Articular chondrocyte of knee joint (primary cell): ENCODE measurements around the gene DDX42. TPM values are rescaled to one million over a fixed set of nuclear protein-coding genes. Genes with fewer than 3 reads are reported as not detected.

Source experiments
- total RNA-seq: library from RNA; depleted of rRNA; stranded (reverse); fragments of >200 nt; gene quantifications from 2 replicates; pipeline ENCODE4 v1.2.3, GENCODE V29; 2012

DDX42 gene, protein sequence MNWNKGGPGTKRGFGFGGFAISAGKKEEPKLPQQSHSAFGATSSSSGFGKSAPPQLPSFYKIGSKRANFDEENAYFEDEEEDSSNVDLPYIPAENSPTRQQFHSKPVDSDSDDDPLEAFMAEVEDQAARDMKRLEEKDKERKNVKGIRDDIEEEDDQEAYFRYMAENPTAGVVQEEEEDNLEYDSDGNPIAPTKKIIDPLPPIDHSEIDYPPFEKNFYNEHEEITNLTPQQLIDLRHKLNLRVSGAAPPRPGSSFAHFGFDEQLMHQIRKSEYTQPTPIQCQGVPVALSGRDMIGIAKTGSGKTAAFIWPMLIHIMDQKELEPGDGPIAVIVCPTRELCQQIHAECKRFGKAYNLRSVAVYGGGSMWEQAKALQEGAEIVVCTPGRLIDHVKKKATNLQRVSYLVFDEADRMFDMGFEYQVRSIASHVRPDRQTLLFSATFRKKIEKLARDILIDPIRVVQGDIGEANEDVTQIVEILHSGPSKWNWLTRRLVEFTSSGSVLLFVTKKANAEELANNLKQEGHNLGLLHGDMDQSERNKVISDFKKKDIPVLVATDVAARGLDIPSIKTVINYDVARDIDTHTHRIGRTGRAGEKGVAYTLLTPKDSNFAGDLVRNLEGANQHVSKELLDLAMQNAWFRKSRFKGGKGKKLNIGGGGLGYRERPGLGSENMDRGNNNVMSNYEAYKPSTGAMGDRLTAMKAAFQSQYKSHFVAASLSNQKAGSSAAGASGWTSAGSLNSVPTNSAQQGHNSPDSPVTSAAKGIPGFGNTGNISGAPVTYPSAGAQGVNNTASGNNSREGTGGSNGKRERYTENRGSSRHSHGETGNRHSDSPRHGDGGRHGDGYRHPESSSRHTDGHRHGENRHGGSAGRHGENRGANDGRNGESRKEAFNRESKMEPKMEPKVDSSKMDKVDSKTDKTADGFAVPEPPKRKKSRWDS
- total RNA-seq: 79.3 and 89.4 TPM in 2 replicates

DNA sequence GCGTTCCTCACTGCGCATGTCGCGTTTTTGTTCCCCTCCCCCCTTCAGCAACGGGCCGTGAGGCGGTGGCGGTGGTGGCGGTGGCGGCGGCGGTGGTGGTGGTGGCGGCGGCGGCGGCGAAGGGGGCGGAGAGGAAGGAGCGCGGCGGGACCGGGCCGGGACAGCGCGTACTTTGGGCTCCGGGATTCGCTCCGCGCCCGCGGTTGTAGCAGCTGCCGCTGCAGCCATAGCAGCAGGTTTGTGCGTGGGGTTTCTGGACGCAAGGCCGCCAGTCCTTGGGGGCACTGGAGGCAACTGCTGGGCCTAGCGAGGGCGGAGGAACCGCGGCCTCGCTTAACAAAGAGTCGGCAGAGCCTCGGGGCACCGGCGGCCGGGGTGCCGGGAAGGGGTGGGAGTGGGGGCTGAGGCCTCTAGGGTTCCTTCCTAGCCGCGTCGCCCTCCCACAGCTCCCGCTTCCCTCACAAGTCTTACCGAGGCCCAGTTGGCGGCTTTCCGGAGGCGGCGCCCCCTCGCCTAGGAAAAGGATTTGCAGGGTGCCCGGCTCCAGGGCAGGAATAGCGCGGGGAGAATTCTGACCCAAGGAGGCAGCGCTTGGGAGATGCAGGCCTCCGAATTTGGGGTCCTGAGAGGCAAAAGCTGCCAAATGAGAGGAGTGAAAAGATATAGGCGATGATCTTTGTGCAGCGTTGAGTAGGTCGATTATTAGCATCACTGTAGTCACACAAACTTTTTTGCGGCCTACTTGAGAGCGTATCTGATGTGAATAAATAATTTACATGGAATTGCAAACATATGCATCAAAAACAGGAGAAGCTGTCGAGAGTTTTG lies at the start of gene DDX42:
TSS of gene DDX42 (plus strand) at position 30 of the 828 bp plus-strand sequence. CDS start 12,880 bp downstream, outside the sequence.

DNA sequence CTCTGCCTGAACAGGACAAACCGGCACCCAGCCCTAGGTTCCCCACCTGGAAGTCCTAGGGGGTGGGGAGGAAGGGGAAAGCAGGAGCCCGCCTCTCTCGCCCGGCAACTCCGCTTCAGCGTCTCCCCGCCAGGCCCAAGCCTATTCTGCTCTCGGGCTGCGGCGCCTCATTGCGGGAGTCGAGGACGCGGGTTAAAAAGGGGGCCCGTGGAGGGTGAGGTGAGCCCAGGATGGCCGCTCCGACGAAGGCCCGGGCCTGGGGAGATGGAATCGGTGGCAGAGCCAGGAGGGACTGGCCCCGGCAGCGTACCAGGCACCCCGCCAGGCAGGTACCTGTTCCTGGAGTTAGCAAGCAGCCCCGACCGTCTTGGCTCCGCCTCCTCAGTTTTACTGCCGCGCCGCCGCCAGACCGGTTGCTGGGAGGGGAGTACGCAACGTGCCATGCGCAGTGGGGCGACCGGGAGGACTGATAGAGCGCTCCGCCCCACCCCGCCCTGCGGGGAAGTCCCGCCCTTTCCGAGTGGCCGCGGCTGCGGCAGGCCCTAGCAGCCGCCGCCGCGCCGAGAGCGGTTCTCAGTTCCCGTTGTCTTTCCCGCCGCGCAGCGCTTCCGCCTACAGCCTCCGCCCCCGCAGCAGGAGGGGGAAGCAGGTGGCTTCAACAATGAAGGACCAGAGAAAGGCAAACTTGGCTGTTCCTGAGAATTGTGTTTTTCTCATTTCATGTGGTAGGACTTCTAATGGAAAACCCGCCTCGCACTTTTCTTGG lies 32.4 kb upstream of the DDX42 start, which contains the start of gene STRADA:
TSS of gene STRADA (minus strand) at position 392 of the 766 bp plus-strand sequence. CDS start 13,430 bp downstream, outside the sequence.

DNA sequence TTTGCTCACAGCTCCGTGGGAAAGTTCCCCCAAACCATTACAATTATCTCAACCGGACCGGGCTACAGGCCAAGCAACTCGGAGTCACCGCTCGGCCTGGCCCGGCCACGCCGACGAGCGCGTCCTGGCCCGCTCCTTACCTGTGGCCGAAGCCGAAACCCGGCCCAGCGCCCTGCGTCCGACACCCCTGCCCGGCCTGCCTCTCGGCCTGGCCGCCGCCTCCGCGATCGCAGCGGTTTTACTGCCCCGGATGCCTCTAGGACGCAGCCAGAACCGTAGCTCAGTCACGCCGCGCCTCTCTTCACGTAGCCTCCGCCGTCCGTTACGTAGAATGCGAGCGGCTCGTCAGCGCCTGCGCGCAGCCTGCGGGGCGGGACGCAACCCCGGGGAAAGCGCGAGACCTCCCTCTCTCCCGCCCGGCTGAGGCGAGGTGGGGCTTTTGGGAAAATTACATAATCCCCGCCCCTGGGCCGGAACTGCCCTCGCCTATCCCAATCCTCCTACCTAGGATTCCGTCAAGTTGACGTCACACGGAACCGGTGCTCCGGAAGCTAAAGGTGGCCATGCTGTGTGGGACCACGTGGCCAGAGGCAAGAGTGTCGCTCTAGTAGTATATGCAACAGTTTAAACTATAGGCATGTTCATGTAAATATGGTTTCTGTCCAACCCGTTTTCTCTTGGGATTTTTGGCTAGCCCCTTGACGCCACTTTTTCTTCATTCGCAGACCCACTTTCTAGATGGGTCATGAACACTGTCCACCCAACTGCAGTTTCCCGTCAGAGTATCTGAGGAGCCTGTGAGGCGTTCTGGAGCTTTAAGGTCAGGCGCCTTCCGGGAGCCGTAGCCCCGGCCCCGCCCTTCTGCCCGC lies 464 bp upstream of the DDX42 start, which contains the start of gene CCDC47:
TSS of gene CCDC47 (minus strand) at position 326 of the 869 bp plus-strand sequence. CDS start 7,422 bp downstream, outside the sequence.

DNA sequence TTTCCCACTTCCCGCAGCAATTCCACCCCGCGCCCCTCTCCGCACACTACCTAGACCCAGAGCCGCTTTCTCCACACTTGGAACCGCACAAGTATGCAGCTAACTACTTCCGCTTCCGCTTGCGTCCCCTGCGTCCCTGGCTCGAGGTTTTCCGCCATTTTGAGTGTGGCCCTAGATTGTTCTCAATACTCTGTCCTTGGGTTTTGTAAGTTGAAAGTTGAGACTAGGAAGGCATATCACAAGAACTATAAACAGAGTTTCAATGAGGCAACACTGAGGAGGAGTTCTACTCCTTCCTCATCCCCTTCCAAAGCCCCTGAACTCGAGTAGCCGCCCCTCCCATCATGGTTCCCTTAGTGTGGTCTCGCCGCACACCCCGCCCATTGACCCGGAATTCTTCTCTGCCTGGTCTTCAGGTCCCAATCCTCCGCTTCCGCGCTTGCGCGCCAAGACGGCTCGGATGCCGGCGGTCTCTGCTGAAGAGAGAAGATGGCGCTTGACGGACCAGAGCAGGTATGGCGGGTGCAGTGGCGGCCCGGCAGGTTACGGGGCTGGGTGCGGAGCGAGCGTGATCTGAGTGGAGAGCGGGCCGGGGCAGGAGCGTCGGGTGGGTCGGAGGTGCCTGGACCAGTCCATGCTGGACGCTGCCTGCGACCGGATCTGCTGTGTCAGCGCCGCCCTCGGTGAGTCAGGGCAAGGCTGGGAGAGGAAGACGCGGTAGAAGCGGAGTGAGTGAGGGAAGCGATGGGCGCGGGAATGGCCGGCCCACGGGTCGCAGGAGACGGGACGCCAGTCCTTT lies 53.2 kb downstream of the DDX42 start, which contains the start of the genes FTSJ3 and PSMC5:
TSS of gene FTSJ3 (minus strand) at position 662 of the 799 bp plus-strand sequence. CDS start 761 bp downstream, outside the sequence.
TSS of gene PSMC5 (plus strand) at position 430 of the 799 bp plus-strand sequence. CDS start at position 490, 60 bp downstream.

DNA sequence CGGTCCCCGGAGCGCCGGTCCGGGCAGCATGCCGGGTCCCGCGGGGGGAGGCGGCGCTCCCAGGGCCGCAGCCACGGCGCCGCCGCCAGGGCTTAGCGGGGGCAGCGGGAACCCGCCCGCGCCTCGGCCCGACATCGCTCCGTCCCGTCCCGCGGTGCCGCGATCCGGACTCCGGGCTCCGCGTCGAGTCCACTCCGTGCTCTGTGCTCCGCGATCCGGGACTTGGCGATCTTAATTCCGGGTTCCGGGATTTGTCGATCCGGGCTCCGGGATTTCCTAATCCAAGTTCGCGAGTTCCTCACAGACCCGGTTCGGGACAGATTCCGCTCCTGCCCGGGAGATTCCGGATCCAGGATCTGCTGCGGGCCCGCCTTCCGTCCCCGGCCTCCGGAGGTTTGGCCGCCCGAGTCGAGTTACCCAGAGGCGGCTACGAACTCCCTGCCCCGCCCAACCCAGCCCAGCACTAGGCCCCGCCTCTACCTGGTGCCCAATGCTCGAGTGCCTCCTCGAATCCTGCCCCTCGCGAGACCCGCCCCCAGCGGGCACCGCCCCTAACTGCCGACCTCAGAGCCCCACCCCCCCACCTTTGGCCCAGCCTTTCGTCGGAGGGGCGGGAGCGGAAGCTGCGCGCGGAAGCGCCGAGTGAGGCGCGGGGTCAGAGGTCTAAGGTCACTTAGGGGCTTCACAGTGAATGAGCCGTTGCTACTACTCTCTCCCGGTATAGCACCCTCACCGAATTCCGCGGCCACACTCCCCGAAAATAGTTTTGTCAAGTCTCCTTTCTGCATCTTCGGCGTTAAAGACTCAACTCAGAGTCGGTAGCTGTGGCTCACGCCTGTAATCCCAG lies 68.8 kb downstream of the DDX42 start, which contains the start of gene SMARCD2:
TSS of gene SMARCD2 (minus strand) at position 146 of the 847 bp plus-strand sequence. CDS start at position 135, 11 bp downstream.

Other genes starting within 250 kb of the DDX42 start
- gene DCAF7, start 223.7 kb upstream of the DDX42 start, total RNA-seq: 25.7 and 28.6 TPM in 2 replicates
- gene TACO1, start 173.3 kb upstream of the DDX42 start, total RNA-seq: 16.9 and 19.1 TPM in 2 replicates
- 32.3 and 33.9 TPM in 2 replicates for gene MAP3K3, start 151.8 kb upstream of the DDX42 start, total RNA-seq
- 2.2 and 2.7 TPM in 2 replicates for gene LIMD2, start 74.0 kb upstream of the DDX42 start, total RNA-seq
- 31.2 and 37.6 TPM in 2 replicates for gene STRADA, start 32.4 kb upstream of the DDX42 start, total RNA-seq
- 68.4 and 72.0 TPM in 2 replicates for gene CCDC47, start 573 bp upstream of the DDX42 start, total RNA-seq
- 69.6 and 74.1 TPM in 2 replicates for gene PSMC5, start 53.3 kb downstream of the DDX42 start, total RNA-seq
- gene FTSJ3, start 53.5 kb downstream of the DDX42 start, total RNA-seq: 41.1 and 46.3 TPM in 2 replicates
- gene SMARCD2, start 68.5 kb downstream of the DDX42 start, total RNA-seq: 65.2 and 77.0 TPM in 2 replicates
- not detected in 2 replicates for gene CSH2, start 99.5 kb downstream of the DDX42 start, total RNA-seq
- gene GH2, start 107.8 kb downstream of the DDX42 start, total RNA-seq: not detected in 2 replicates
- gene CSH1, start 122.4 kb downstream of the DDX42 start, total RNA-seq: not detected in 2 replicates
- not detected in 2 replicates for gene CSHL1, start 137.1 kb downstream of the DDX42 start, total RNA-seq
- not detected in 2 replicates for gene GH1, start 144.7 kb downstream of the DDX42 start, total RNA-seq
- gene CD79B, start 158.2 kb downstream of the DDX42 start, total RNA-seq: 7.5 and 14.1 TPM in 2 replicates
- 0.13 TPM in 1 of 2 replicates, not detected in the other for gene SCN4A, start 198.7 kb downstream of the DDX42 start, total RNA-seq
- 0.32 and 0.39 TPM in 2 replicates for gene PRR29, start 224.2 kb downstream of the DDX42 start, total RNA-seq
- 5.1 and 8.3 TPM in 2 replicates for gene ICAM2, start 246.5 kb downstream of the DDX42 start, total RNA-seq